NCI-H1930 (cell line): ENCODE results near the gene NR2F2.

Source experiments
- DNase-seq, 2 experiments: peaks; one replicate each; lab custom pipeline; 2025; lab: John Stamatoyannopoulos, UW

NR2F2 gene

GRCh38 chr15:96330450-96331143, at the start of gene NR2F2:
NR2F2 (plus strand) TSS chr15:96330700; CDS start chr15:96332106, 1,406 bp downstream.
- peak; percentile 83 to 88 for DNase-seq

GRCh38 chr15:96285305-96285704, 45.2 kb upstream of the NR2F2 start:
- DNase-seq: no peak

- no peak for DNase-seq
Measured at GRCh38 chr15:96285729-96286254, 44.7 kb upstream of the NR2F2 start.

- DNase-seq: no peak
Measured at GRCh38 chr15:96290679-96291078, 39.8 kb upstream of the NR2F2 start.

GRCh38 chr15:96292635-96293034, 37.9 kb upstream of the NR2F2 start:
- DNase-seq: no peak

GRCh38 chr15:96293441-96293840, 37.1 kb upstream of the NR2F2 start:
- DNase-seq: no peak

GRCh38 chr15:96294766-96295165, 35.7 kb upstream of the NR2F2 start:
- no peak for DNase-seq

- DNase-seq: no peak
Measured at GRCh38 chr15:96296264-96296663, 34.2 kb upstream of the NR2F2 start.

GRCh38 chr15:96297783-96298182, 32.7 kb upstream of the NR2F2 start:
- no peak for DNase-seq

- DNase-seq: no peak
Measured at GRCh38 chr15:96298217-96298616, 32.3 kb upstream of the NR2F2 start.

GRCh38 chr15:96300836-96301235, 29.7 kb upstream of the NR2F2 start:
- no peak for DNase-seq

GRCh38 chr15:96303503-96304056, 26.9 kb upstream of the NR2F2 start:
- no peak for DNase-seq

- no peak for DNase-seq
Measured at GRCh38 chr15:96304839-96305238, 25.7 kb upstream of the NR2F2 start.

- no peak for DNase-seq
Measured at GRCh38 chr15:96306321-96306720, 24.2 kb upstream of the NR2F2 start.

GRCh38 chr15:96307856-96308394, 22.6 kb upstream of the NR2F2 start:
- DNase-seq: no peak

GRCh38 chr15:96309143-96309660, 21.3 kb upstream of the NR2F2 start:
- no peak for DNase-seq

- no peak for DNase-seq
Measured at GRCh38 chr15:96311256-96311955, 19.1 kb upstream of the NR2F2 start.

GRCh38 chr15:96311956-96312294, 18.6 kb upstream of the NR2F2 start:
- DNase-seq: no peak

GRCh38 chr15:96312641-96313335, 17.7 kb upstream of the NR2F2 start:
- DNase-seq: no peak

- no peak for DNase-seq
Measured at GRCh38 chr15:96314518-96314917, 16.0 kb upstream of the NR2F2 start.

- no peak for DNase-seq
Measured at GRCh38 chr15:96314963-96315362, 15.5 kb upstream of the NR2F2 start.
